Calu3 (cell line): ENCODE results near the gene VANGL1. TPM values are rescaled to one million over a fixed set of nuclear protein-coding genes. Genes with fewer than 3 reads are reported as not detected.
"Not testable (repeated sequence)": the region's sequence is repeated elsewhere in the genome, so short reads cannot be mapped to it uniquely, and the experiment has no call there.

Source experiments
- BruUV-seq: library from RNA; stranded (reverse); fragments of 400-500 nt; replicated peaks from 2 replicates; lab custom pipeline; 2021; lab: Mats Ljungman, UMichigan
- CTCF ChIA-PET: fragments of 300-600 bp; sonication (Branson Sonifier 250); formaldehyde crosslinking; loops from one replicate; lab custom pipeline; 2022; ENCODE audit warnings: antibody characterized with exemption; lab: Charles Lee
- DNase-seq: peaks from one replicate; pipeline ENCODE4 v3.0.0; 2022
- H3K27ac Mint-ChIP-seq: one replicate; pipeline ENCODE4 v1.8.0; 2022; ENCODE audit warnings: mixed read lengths; ENCODE audit not compliant: unreplicated experiment
- H3K27me3 Mint-ChIP-seq: one replicate; pipeline ENCODE4 v1.8.0; 2022; ENCODE audit warnings: mixed read lengths; ENCODE audit not compliant: unreplicated experiment
- H3K36me3 Mint-ChIP-seq: one replicate; pipeline ENCODE4 v1.8.0; 2022; ENCODE audit warnings: mild to moderate bottlenecking, moderate library complexity, mixed read lengths; ENCODE audit not compliant: insufficient read depth, unreplicated experiment
- H3K4me1 Mint-ChIP-seq: one replicate; pipeline ENCODE4 v1.8.0; 2022; ENCODE audit warnings: mild to moderate bottlenecking, low read depth, mixed read lengths; ENCODE audit not compliant: unreplicated experiment
- H3K4me3 Mint-ChIP-seq: one replicate; pipeline ENCODE4 v1.8.0; 2022; ENCODE audit warnings: mild to moderate bottlenecking, low read depth, moderate library complexity, mixed read lengths; ENCODE audit not compliant: unreplicated experiment
- H3K9me3 Mint-ChIP-seq: one replicate; pipeline ENCODE4 v1.8.0; 2022; ENCODE audit warnings: low read depth, mixed read lengths; ENCODE audit not compliant: unreplicated experiment
- CTCF ChIP-seq: fragments of 200-600 bp; IDR thresholded peaks from one replicate; pipeline ENCODE4 v1.8.0; 2022; ENCODE audit warnings: antibody characterized with exemption; ENCODE audit not compliant: unreplicated experiment
- intact Hi-C: fragments of 100-400 bp; cut with micrococcal nuclease; formaldehyde crosslinking; loops from one replicate; pipeline ENCODE4 v1.10.0; 2022; ENCODE audit not compliant: unreplicated experiment
- total RNA-seq: library from RNA; stranded (reverse); gene quantifications from 2 replicates; pipeline ENCODE4 v1.2.3, GENCODE V29; 2022

VANGL1 gene
- total RNA-seq, 1 experiment from 2014 or later: 22.4 TPM

- TF ChIP-seq CTCF: no peak
- H3K27ac Mint-ChIP-seq: no peak overlapping the region
- H3K36me3 Mint-ChIP-seq: no peaks in the 10 kb centered on the region
- CTCF ChIA-PET: interaction anchor here (0.5 to 0.8 kb wide), 2 partner anchors 17 to 459 kb away, joined by 3 read pairs; no protein-coding TSS in a partner anchor
- no TSS peak for BruUV-seq
- H3K4me1 Mint-ChIP-seq: no peaks in the 10 kb centered on the region
- no peak overlapping the region for H3K4me3 Mint-ChIP-seq
- intact Hi-C loops: no loop called here
- peaks cover 5% of the 10 kb centered on the region for H3K9me3 Mint-ChIP-seq
- H3K27me3 Mint-ChIP-seq: no peaks in the 10 kb centered on the region
- no peak for DNase-seq
These were observed 16.9 kb upstream of the VANGL1 start for GRCh38 chr1:115624859-115625258.

GRCh38 chr1:115630342-115630741 lies 11.4 kb upstream of the VANGL1 start:
- TF ChIP-seq CTCF: no peak
- H3K27ac Mint-ChIP-seq: no peak overlapping the region
- H3K36me3 Mint-ChIP-seq: no peaks in the 10 kb centered on the region
- intact Hi-C loops: no loop called here
- no peak for DNase-seq
- no peak overlapping the region for H3K4me3 Mint-ChIP-seq
- H3K9me3 Mint-ChIP-seq: peaks cover 2% of the 10 kb centered on the region
- no peaks in the 10 kb centered on the region for H3K27me3 Mint-ChIP-seq
- peaks cover 9% of the 10 kb centered on the region for H3K4me1 Mint-ChIP-seq
- CTCF ChIA-PET: no interaction called here
- no TSS peak for BruUV-seq

GRCh38 chr1:115632251-115633026 lies 9.3 kb upstream of the VANGL1 start:
- H3K27ac Mint-ChIP-seq: no peak overlapping the region
- peaks cover 6% of the 10 kb centered on the region for H3K9me3 Mint-ChIP-seq
- TF ChIP-seq CTCF: no peak
- CTCF ChIA-PET: no interaction called here
- no peak for DNase-seq
- intact Hi-C loops: no loop called here
- no TSS peak for BruUV-seq
- no peak overlapping the region for H3K4me3 Mint-ChIP-seq
- peaks cover 9% of the 10 kb centered on the region for H3K4me1 Mint-ChIP-seq
- no peaks in the 10 kb centered on the region for H3K27me3 Mint-ChIP-seq
- H3K36me3 Mint-ChIP-seq: no peaks in the 10 kb centered on the region

GRCh38 chr1:115633606-115634005 lies 8.2 kb upstream of the VANGL1 start:
- CTCF ChIA-PET, H3K4me3 Mint-ChIP-seq, H3K4me1 Mint-ChIP-seq, H3K27ac Mint-ChIP-seq, DNase-seq, intact Hi-C loops, BruUV-seq, H3K36me3 Mint-ChIP-seq: not testable (repeated sequence)
- Mint-ChIP-seq H3K9me3 (peaks cover 14% of the 10 kb centered on the region), H3K27me3 (peaks cover 12% of the 10 kb centered on the region)

- peaks cover 17% of the 10 kb centered on the region for H3K27me3 Mint-ChIP-seq
- H3K27ac Mint-ChIP-seq, H3K4me3 Mint-ChIP-seq, intact Hi-C loops, DNase-seq, H3K4me1 Mint-ChIP-seq, BruUV-seq, CTCF ChIA-PET: not testable (repeated sequence)
- H3K36me3 Mint-ChIP-seq: peaks cover 13% of the 10 kb centered on the region
- peaks cover 15% of the 10 kb centered on the region for H3K9me3 Mint-ChIP-seq
These were observed 4.5 kb upstream of the VANGL1 start for GRCh38 chr1:115637247-115637646.
